ENCODE results near the gene FMC1.
"Not testable (repeated sequence)": the region's sequence is repeated elsewhere in the genome, so short reads cannot be mapped to it uniquely, and the experiment has no call there.

FMC1 gene

GRCh38 chr7:139340037-139340807, 915 bp upstream of the FMC1 start:
- peak; percentile 94 to 96 (median 96) for DNase-seq (ENCODE audit: low read depth in 3 of 3, low spot score in 1 of 3)

GRCh38 chr7:139340808-139341057, 404 bp upstream of the FMC1 start:
- DNase-seq (ENCODE audit: low read depth in 3 of 3, low spot score in 1 of 3), result peak in 1 of 3 donors; percentile 57

GRCh38 chr7:139341776-139342226, 664 bp downstream of the FMC1 start:
- DNase-seq (ENCODE audit: low read depth in 3 of 3, low spot score in 1 of 3), result no peak

- DNase-seq (ENCODE audit: low read depth in 3 of 3, low spot score in 1 of 3), result no peak
Observed at GRCh38 chr7:139345042-139345441, 3.9 kb downstream of the FMC1 start.

GRCh38 chr7:139351027-139351426, 9.9 kb downstream of the FMC1 start:
- no peak for DNase-seq (ENCODE audit: low read depth in 3 of 3, low spot score in 1 of 3)

GRCh38 chr7:139354729-139355128, 13.6 kb downstream of the FMC1 start:
- no peak for DNase-seq (ENCODE audit: low read depth in 3 of 3, low spot score in 1 of 3)

- DNase-seq (ENCODE audit: low read depth in 3 of 3, low spot score in 1 of 3), result no peak
Observed at GRCh38 chr7:139355320-139355719, 14.2 kb downstream of the FMC1 start.

- not testable (repeated sequence) for DNase-seq (ENCODE audit: low read depth in 3 of 3, low spot score in 1 of 3)
Observed at GRCh38 chr7:139357729-139358506, 16.8 kb downstream of the FMC1 start.

GRCh38 chr7:139358541-139359365, 17.6 kb downstream of the FMC1 start:
- peak in 1 of 3 donors; percentile 27 for DNase-seq (ENCODE audit: low read depth in 3 of 3, low spot score in 1 of 3)

GRCh38 chr7:139359366-139360209, 18.5 kb downstream of the FMC1 start, which contains the start of gene LUC7L2:
Gene LUC7L2, plus strand, starts transcription at chr7:139359894. Its CDS starts 368 bp downstream, at chr7:139360262.
- DNase-seq (ENCODE audit: low read depth in 3 of 3, low spot score in 1 of 3), result peak; percentile 98 to 99 (median 99)

GRCh38 chr7:139360210-139360947, 19.2 kb downstream of the FMC1 start:
- peak; percentile 95 to 97 (median 96) for DNase-seq (ENCODE audit: low read depth in 3 of 3, low spot score in 1 of 3)

- no peak for DNase-seq (ENCODE audit: low read depth in 3 of 3, low spot score in 1 of 3)
Observed at GRCh38 chr7:139360948-139361307, 19.8 kb downstream of the FMC1 start.

- DNase-seq (ENCODE audit: low read depth in 3 of 3, low spot score in 1 of 3), result no peak
Observed at GRCh38 chr7:139361523-139361922, 20.4 kb downstream of the FMC1 start.

- no peak for DNase-seq (ENCODE audit: low read depth in 3 of 3, low spot score in 1 of 3)
Observed at GRCh38 chr7:139362302-139362701, 21.2 kb downstream of the FMC1 start.

- DNase-seq (ENCODE audit: low read depth in 3 of 3, low spot score in 1 of 3), result no peak
Observed at GRCh38 chr7:139362981-139363380, 21.8 kb downstream of the FMC1 start.

- DNase-seq (ENCODE audit: low read depth in 3 of 3, low spot score in 1 of 3), result no peak
Observed at GRCh38 chr7:139365336-139365735, 24.2 kb downstream of the FMC1 start.

- no peak for DNase-seq (ENCODE audit: low read depth in 3 of 3, low spot score in 1 of 3)
Observed at GRCh38 chr7:139366400-139366799, 25.3 kb downstream of the FMC1 start.

- no peak for DNase-seq (ENCODE audit: low read depth in 3 of 3, low spot score in 1 of 3)
Observed at GRCh38 chr7:139367438-139368155, 26.5 kb downstream of the FMC1 start.

GRCh38 chr7:139370301-139370942, 29.3 kb downstream of the FMC1 start:
- no peak for DNase-seq (ENCODE audit: low read depth in 3 of 3, low spot score in 1 of 3)
